ENCODE measurements around the gene MCC.

The MCC gene

DNA sequence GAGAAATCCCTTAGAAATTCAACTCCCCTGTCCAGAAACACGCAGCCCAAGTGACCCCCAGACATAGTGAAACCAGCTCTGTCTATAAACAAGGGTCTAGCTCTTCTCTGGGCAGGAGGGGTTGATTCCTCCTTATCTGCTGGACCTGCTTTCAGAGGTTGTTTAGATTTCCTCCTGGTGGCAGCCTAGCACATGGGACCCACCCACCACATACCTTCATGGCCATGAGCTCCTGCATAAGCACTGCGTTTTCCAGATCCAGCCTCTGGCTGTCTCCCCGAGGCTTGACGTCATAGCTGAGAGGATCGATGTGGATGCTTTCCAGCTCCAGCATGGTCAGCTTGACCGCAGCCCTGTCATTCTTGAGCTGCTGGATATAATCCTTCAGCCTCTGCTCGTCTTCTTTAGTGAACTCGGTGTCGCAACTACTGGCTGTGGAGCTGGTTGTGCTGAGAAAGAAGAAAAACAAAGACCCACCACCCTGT is 434.7 kb downstream of the MCC start:
- no peak for DNase-seq (ENCODE audit: low spot score)

DNA sequence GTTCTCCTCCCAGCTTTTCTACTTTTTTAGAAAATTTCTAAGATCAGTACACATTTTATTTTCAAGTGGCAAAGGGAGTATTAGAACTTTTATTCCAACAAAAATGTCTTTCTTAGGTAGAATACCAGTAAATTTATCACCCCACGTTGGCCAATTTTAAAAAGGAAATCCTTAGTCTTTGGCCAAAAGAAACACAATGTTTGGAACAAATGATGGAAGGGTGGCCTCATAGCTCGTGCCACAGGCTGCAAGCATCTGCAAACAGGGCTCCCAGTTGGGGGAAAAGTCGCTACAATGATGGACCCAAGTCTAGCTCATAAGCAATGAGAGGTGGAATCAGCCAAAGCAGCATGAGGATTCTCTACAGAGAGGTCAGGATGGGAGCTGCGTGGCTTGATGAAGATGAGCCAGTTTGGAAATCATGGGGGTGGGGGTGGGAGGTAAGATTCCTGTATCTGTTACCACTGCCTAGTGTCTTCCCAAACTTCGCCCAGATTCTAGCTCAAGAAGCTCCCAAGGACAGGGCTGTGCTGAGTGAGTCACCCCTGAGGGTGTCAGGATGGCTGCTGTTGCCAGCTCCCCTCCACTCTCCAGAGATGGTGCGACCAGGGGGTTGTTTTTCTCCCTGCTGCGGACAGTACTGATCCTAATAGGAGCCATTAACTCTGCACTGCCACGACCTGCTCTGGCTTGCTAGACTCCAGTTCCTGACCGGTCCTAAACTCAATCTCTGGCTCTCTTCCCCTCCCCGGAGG is 436.0 kb downstream of the MCC start:
- no peak for DNase-seq (ENCODE audit: low spot score)

DNA sequence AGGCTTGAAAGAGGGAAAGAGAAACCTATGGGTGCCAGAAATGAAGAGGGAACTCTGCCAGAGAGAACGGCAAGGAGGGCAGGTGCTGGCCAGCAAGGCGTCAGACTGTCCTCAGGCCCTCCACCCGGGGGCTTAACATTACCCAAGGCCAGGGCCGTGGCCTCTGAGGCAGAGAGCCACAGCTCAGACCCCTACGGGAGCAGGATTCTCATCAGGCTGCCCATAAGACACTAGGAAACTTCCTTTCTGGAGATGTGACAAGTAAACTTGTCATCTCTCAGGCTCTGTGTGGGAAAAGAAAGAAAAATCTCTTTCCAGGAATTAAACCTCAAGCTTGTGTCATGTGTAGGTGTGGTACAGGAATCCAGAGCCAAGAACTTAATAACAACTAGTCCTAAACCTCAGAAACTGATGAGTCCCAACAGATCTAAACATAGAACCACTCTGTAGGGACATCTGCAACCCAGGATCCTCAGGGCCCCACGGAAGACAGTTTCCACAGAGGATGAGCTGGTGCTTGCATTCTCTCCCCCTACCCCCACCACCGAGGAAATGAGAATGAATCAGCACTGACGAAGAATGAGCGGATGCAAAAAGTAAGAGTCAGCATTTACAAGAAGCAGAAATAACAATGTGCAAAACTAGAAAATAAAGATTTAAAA is 437.4 kb downstream of the MCC start:
- no peak for DNase-seq (ENCODE audit: low spot score)

DNA sequence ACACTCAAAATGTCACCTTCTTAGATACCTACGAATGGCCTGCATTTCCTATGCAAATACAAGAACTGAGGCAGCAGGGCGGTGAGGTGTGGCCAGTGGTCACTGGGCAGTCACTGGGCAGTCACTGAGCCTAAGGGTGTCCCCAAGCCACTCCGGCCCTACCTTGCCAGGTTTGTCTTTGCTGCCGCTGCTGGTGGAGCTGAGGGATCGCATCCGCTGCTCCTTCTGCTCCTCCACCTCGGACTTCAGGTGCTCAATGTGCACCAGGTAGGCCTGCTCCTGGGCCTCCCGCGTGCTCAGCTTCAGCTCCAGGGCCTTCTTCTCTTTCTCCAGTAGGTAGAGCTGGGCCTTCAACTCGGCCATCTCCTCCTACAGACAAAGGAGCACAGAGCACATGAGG is 439.3 kb downstream of the MCC start:
- no peak for DNase-seq (ENCODE audit: low spot score)

DNA sequence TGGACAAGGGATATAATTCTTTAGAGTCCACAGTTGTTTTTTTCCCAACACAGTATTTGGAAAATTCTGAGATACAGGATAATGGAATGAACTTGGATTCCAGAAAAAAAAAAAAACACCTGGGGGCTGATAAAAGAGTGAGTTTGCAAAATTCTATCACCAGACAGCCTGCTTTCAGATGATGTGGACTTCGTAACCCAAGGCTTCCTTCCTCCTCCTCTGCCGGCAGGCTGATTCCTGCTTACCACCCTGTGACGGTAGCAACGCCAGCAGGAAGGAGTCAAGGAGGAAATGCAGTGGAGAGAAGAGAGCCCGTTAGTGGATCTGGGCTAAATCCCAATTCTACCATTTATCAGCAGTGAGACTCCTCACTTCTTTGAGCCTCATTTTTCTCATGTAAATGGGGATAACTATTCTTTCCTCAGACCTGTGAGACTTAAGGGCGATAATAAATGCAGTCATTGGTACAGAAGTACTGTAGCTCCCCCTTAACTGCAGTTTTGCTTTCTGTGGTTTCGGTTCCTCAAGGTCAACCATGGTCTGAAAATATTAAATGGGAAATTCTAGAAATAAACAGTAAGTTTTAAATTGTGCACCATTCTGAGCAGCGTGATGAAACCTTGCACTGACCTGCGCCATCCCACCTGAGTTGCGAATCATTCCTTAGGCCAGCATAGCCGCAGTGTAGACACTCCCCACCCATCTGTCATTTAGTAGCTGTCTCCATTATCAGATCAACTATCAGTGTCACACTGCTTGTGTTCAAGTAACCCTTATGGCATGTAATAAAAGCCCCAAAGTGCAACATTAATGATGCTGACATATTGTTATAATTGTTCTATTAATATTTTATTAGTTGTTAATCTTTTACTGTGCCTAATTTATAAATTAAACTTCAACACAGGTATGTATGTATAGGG is 440.3 kb downstream of the MCC start:
- DNase-seq (ENCODE audit: low spot score) = no peak

DNA sequence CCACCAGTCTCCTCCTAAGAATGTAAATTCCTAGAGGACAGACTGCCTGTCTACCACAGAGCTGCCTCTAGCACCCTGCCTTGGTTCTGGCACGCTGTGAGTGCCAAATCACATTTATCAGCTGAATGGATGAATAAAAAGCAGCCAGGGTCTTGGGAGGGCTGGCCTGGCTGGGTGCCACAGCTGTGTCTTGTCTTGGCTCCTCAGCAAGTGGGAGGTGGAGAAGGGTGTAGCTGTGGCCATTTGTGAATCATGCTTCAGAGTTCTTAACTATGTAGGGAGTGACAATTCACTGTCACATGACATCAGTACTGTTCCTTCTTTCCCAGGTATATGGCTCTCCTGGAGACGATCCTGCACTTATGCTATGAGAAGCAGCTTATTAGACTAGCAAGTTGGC is 441.0 kb downstream of the MCC start:
- DNase-seq (ENCODE audit: low spot score) = no peak

DNA sequence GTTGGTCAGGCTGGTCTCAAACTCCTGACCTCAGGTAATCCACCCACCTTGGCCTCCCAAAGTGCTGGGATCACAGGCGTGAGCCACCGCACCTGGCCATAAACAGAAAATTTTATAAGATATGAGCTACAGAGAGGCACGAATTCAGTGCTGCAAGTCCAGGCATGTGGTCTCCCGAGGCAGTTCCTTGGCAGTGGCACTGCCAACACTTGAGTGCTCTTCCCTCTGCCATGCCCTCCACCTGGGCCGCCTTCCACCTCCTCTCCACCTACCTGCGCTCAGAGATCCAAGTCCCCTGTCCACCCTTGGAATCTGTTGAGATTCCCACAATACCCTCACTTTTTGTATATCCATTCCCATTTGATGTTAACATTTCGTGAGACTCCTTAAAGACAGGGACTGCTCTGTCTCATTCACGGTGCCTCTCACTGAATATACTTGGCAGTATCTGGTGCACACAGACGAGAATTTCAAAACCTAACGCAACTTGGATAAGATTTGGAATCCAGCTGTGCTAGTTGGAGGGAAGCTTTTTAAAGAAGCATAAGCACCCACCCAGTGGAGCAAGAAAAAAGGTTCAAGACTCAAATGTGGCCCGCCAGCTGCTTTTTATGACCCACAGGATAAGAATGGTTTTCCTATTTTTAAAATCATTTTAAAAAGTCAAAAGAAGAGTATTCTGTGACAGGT is 443.3 kb downstream of the MCC start:
- DNase-seq (ENCODE audit: low spot score) = no peak

DNA sequence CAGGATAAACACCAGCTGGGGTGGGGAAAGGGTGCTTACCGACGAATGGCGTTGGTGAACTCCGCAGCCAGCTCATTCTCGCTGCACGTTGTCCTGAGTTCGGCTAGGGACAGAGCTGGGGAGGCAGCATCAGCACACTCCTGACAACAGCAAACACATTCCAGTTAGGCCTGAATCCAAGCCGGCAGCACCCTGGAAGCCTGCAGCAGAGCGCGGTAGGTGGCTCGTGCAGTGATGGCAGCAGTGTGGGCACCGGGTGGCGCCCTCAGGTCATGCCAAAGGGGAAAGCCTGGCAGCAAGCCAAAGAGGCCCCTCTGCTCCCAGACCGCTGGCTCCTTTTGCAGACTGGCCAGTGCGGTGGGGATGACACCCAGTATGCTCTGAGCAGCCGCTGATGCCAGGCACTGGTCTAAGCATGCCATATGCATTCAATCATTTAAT is 444.7 kb downstream of the MCC start:
- no peak for DNase-seq (ENCODE audit: low spot score)

DNA sequence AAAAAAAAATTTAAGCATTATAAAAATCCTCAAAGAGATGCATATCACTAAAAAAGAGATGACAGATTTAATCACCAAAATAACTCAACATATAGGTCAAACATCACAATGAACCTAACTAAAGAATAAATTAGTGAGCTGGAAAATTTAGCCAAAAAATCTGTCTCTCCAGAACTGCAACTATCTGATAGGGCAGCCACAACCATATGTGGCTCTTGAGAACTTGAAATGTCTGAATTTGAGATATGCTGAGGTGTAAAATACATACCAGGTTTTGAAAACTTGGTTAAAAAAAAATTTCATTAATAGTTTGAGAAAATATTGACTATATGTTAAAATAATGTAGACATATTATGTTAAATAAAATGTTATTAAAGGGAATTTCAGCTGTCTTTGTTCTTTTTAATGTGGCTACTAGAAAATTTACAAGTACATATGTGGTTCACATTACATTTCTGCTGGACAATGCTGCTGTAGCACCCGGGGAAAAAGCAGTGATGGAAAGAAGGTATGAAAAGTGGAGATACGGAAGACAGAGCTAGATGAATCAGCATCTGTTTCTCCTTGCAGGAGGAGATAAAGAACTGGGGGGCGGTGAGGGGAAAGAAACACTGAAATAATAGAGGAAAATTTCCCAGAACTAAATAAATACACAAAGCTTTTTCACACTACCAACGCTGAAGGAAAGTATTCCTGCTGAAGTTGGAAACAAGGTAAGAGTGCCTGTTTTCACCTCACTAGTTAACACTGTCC is 445.6 kb downstream of the MCC start:
- DNase-seq (ENCODE audit: low spot score) = no peak

DNA sequence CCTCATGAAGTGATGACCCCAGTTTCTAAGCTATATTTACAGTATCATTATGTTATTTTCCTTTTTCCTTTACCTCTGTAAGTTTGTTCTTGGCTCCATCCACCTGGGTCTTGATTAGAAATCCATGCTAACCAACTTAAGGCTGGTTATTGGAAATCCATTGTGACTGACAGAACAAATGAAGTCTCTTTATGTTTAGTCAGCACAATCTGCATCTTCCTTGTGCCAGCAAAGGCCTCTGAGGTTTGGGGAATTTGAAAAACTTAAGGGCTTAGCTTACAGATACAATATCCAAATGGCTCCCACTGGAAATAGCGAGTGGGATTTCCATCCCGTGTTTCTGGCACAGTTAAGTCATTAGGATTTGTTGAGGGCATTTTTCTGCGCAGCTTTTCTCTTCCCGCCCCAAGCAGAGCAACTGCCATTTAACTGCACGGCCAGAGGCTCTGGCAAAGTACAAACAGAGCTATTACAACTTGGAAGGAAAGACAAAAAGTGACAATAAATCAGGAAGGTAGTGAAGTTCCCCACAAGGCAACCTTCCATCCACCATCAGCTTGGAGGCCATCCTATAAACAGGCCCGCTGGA is 447.5 kb downstream of the MCC start:
- DNase-seq (ENCODE audit: low spot score) = no peak

DNA sequence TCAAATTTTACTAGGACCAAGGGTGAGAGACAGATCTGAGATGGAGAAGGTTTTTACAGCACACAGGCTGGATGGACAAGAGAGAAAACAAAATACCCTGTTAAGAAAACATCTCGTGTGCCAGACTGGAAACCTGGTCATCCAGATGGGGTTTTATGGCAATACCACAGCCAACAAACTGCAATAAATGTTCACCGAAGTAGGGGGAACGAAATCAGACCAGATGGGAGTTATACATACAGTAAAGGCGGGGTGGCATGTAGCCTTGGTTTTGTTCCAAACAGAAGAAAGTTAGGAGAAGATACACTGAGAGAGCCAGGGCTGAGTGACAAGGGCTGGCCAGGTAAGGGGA is 448.3 kb downstream of the MCC start:
- DNase-seq (ENCODE audit: low spot score) = no peak

DNA sequence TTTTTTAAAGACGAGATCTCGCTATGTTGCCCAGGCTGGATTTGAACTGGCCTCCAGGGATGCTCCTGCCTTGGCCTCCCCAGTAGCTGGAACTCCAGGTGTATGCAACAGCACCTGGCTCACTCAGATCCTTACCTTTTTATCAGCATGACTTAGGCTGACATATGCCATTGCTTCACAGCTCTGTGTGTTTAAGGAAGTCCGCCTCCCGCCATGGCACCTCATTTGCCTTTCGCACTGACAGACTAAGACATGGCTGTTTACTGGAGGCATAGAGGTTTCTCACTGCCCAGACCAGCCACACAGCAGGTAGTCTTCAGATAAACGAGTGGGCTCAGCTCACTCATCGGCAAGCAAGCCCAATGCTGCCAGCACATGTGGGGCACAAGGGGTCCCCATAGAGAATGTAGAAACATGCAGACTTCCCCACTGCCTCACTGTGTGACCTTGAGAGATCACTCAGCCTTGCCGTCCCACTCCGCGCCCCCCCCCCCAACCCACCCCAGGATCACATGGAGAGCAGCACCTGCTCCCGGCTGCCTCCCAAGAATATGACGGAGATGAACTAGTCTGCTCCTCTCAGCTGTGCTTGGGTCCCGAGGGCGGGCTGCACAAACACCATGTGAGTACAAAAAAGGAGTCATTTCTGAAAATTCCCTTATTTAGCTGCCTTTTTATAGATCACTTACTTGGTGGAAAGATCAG is 448.9 kb downstream of the MCC start:
- no peak for DNase-seq (ENCODE audit: low spot score)

DNA sequence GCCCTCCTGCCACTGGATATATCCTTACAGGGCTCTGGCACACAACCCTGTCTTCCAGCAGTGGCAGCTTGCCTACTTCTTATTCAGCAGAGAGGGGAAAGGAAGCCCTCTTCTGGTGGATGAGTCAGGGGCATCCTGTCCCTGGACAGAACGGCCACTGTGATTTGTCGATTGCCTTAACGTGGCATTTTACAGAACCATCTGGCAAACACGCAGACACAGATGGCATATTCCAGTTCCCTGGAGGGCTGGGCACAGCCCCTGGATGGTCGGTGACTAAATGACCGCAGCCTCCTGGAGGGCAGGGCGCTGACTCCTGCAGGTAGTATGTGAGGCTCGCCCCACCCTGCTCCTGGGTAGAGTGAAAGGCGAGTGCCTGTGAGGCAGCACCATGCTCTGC is 449.5 kb downstream of the MCC start:
- no peak for DNase-seq (ENCODE audit: low spot score)

DNA sequence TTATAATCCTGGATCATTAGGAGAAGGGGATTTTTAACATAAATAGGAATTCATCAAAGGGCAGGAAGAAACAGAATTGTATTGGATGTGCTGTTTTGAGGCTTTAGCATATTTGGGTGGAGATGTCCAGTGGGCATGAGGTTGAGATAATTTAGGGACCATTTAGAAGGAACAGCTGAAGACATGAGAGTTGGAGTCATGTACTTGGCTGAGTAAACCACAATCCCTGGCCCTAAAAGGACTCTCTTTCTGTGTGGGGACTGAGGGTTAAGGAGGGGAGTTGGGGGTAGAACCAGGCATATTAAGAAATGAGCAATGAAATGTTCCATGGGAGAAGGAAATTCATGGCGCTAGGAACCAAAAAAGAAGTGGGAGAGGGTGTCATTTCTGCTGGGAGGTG is 450.1 kb downstream of the MCC start:
- no peak for DNase-seq (ENCODE audit: low spot score)

DNA sequence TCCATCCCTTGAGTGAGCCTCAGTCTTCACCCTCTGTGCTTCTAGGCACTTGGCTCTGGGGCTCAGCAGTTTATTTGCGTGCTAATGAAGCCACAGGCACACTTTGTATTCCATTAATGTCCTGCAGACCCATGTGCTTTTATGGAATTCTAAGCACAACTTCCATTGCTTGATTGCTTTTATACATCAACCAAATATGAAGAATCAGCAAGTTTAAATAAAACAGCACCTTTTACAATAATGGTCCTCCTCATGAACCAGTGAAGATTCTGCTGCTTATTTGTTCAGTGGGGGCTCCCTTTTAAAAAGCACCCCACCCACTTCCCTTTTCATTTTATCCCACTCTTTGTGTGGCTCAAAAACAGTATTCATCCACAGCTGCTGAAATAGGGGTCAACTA is 451.4 kb downstream of the MCC start:
- DNase-seq (ENCODE audit: low spot score) = no peak

DNA sequence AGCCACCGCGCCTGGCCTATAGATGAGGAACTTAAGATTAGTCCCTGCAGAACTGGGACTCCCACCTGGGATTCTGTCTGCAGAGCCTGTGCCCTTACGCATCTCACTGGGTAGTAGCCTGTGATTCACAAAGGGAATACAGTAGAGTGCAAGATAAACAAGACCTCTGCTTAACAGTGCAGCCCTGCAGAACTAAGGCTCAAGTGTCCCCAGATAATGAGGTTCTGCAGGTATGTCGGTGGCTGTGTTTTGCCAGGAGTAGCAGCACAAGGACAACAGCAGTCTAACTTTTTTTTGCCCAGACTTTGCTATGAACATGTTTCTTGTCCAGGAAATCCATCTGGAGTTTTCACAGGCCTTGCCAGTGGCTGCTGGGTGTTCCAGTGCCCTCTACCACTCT is 451.9 kb downstream of the MCC start:
- no peak for DNase-seq (ENCODE audit: low spot score)

DNA sequence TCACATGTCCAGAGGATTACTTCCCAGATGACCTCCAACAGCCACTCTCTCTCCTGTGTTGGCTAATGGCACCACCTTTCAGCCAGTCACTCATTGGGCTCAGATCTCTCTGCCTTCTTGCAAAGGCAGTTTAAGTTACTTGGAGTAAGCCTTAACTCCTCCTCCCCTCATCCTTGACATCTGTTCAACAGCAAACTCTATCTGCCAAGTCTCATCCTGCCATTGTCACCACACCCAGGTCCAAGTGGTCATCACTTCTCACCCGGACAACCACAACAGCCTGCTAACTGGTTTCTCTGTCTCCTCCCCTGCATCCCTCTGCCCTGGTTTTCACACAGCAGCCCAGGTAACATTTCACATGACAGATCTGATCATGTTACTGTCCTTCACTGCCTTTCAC is 453.2 kb downstream of the MCC start:
- no peak for DNase-seq (ENCODE audit: low spot score)

DNA sequence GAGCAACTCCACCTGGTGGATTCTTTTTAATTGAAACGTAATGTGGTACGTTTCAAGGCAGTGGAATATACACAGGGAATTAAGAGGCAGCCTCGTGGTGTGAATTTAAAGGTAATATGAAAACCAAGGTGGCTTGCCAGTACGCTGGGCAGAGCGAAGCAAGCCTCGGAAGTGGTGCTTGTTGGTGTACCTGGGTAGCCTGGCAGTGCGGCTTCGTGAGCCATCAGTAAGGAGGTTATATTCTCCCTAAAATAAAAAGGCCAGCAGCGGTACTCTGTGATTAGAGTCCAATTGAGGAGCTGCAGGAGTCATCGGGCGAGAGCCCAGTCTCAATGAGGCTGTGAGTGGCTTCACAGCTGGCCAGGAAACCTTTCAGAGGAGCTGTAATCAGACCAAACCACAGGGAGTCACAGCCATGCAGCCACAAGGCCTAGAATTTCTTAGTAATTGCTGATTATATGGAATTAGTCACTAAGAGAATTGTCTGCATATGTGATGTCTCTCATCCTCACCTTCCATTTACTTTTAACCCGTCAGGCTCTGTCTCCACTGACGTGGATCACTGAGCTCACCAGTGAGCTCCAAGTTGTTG is 454.0 kb downstream of the MCC start:
- no peak for DNase-seq (ENCODE audit: low spot score)

DNA sequence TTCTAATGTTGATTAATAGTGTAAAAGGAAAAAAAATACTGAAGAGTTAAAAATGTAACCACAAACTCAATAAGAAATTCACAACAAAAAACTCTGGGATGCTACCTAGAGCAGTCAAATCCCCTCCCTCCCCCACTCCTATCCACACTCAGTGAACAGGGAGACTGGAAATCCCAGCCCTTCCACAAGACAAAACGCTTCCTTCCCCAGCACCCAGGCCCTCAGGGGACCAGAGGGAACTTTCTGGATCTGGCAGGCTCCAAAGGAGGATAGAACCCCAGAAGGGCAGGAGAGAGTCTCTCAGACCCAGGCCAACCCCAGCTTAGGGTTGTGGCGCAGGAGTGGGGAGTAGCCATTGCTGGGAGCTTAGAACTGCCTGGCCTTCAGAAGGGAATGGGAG is 456.7 kb downstream of the MCC start:
- no peak for DNase-seq (ENCODE audit: low spot score)

DNA sequence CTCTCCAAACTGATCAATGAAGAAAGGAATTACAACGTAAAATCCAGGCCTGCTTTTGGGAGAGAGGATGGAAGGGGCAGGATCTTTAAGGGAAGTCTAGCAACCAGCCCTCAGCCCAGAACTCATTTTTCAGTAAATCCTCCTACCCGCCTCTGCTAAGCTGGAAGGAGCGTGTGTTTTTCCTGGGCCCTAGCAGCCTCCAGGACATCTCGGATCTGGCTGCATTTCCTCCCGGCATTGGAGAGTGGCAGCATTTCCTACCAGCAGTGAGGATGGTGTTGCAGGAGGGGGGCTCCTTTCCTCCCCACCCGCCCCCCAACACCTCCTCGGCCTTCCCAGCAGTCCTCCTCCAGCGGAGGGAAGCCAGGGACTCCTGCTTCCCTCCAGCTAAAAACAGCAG is 457.1 kb downstream of the MCC start:
- DNase-seq (ENCODE audit: low spot score) = no peak

Measured in hematopoietic multipotent progenitor cell treated with erythropoietin and hydrocortisone succinate and interleukin-3 and kit ligand, for 17 days (in vitro differentiated cells).